A549 treated with CpdA at 1 μM for 4 hours (cell line): ENCODE results near the gene MLST8. TPM values are rescaled to one million over a fixed set of nuclear protein-coding genes. Genes with fewer than 3 reads are reported as not detected.

ENCODE experiments used
- total RNA-seq: library from RNA; stranded (reverse); fragments of 200-300 nt; extraction: Qiagen RNA extraction; gene quantifications from 5 replicates; pipeline ENCODE4 v1.2.3, GENCODE V29; 2022; ENCODE audit warnings: low read depth

The MLST8 gene, protein sequence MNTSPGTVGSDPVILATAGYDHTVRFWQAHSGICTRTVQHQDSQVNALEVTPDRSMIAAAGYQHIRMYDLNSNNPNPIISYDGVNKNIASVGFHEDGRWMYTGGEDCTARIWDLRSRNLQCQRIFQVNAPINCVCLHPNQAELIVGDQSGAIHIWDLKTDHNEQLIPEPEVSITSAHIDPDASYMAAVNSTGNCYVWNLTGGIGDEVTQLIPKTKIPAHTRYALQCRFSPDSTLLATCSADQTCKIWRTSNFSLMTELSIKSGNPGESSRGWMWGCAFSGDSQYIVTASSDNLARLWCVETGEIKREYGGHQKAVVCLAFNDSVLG
- 40.2 to 59.3 TPM (median 49.5 TPM) in 5 replicates for total RNA-seq

DNA sequence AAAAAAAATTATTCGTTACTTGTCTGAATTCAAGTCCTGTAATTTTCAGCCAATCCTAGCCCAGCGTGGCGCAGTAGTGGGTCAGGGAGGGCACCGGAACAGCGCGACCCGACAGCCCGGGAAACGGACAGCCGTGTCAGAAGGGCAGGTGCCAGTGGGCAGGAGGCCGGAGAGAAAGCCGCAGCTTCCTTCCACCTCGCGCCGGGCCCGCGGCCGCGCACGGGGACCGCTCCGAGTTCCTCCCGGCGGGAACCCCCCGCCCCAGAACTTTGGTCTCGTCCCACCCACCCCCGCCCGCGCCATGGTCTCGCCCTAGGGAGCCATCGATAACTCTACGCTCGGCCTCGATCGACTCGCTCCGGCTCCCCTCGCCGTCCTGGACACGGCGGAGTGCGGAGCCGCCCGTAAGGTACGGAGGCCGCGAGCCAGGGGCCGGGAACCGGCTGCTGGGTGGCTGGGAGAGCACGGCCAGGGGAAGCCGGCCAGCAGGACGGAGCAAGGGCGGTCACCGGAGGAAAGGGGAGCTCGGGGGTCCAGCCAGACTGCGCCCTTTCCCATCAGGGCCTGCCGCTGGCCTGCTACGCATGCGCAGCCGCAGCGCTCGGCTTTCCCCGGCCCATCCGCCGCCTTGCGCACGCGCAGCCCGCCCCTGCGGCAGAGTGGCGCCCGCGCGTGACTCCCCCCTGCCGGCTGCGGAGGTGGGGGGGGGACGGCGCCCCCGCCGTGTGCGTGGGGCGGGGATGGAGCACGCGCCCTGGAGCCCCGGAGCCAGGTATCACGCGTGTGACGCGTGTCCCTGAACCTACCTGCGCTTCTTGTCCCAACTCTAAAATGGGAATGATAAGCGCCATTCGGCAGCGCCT, at the start of gene MLST8:
Gene MLST8 (plus strand): TSS at position 351 of the 863 bp plus-strand sequence. CDS start 632 bp downstream, outside the sequence.

DNA sequence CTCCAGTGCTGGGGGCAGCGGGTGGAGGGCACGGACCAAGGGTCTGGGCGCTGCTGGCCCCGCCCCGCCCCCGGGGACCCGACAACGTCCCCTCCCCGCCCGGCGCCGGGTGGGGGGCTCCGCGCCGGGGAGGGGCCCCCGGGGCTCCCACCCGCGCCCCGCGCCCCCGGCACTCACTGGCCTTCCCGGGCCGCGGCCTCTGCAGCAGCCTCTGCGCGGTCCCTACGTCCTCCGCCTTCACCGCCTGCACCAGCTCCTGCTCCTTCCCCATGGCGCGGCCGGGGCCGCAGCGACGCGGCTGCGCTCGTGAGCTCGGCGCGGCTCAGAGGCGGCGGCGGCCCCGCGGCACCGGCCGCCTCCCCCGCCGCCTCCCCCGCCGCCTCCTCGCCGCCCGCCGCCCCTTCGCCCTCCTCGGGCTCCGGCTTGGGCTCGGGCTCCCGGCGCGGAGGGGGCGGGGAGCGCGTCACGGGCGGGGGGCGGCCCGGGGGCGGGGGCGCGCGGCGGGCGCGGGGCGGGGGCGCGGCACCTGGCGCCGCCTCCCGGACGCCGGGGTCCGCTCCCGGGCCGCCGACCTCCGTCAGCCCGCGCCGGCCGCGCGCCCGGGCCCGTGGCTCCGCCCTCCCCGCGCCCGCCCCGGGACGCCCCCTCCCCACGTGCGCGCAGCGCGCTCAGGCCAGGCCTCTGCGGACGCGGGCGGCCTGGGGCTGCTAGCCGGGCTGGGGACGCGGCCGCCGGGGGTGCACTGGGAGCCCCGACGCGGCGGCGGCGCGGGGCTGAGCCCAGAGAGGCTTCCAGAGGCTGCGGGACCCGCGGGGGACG, 8.9 kb upstream of the MLST8 start, which contains the start of gene CASKIN1:
Gene CASKIN1 (minus strand): TSS at position 444 of the 819 bp plus-strand sequence. CDS start 173 bp downstream, at position 271.

DNA sequence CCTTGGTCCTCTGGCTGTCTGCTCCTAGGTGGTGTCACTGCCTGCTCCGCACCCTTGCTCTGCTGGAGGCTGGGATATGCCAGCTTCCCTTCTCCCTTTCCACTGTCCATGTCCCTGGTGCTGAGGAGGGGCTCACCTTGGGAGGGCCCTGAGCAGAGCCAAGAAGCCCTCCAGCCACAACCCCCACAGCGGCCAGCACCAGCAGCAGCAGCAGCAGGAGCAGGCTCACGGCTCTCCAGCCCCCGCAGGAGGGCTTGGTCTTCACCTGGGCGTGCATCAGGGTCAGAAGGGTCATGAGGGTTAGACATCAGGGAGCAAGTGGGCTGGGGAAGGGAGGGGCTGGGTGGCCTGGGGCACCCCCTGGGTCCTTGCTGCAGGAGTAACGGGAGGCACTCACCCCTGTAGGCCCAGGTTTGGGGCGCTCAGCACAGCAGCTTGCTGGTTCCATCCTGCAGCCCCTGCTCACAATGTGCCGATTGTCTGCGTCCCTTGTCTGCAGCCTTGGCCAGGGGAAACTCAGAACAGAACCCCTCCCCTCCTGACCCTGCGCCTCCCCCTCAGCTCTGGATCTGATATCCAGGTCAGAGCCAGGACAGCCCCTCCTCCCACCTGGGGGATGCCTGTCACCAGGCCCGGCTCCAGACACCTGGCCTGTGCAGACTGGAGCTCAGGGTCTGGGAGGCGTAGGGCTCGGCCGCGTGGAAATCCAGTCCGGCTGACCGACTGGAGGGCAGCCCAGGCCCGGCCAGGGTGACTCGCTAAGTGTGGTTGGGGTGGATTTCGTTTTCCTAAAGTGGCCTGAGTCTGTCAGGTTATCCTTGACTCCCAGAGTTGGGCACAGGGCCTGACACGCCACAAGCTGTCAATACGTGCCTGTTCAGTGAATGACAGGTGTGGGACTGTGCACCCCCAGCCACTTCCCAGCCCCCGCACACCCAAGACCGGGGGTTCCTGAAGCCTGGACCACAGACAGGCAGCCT, 5.4 kb downstream of the MLST8 start, which contains the start of gene BRICD5:
Gene BRICD5 (minus strand): TSS at position 478 of the 980 bp plus-strand sequence. CDS start 30 bp downstream, at position 448.

DNA sequence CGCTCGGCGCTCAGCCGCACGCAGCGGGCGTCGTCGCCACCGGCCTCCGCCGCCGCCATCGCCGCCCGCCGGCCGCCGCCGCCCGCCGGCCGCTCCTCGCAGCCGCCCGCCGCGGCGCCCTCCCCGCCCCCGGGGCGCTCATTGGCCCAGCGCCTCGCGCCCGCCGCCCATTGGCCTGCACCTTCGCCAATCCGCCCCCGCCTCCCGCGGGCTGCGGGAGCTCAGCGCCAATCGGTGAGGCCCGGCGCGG, 9.4 kb downstream of the MLST8 start, which contains the start of gene PGP:
Gene PGP (minus strand): TSS at position 122 of the 250 bp plus-strand sequence. CDS start 63 bp downstream, at position 59.

DNA sequence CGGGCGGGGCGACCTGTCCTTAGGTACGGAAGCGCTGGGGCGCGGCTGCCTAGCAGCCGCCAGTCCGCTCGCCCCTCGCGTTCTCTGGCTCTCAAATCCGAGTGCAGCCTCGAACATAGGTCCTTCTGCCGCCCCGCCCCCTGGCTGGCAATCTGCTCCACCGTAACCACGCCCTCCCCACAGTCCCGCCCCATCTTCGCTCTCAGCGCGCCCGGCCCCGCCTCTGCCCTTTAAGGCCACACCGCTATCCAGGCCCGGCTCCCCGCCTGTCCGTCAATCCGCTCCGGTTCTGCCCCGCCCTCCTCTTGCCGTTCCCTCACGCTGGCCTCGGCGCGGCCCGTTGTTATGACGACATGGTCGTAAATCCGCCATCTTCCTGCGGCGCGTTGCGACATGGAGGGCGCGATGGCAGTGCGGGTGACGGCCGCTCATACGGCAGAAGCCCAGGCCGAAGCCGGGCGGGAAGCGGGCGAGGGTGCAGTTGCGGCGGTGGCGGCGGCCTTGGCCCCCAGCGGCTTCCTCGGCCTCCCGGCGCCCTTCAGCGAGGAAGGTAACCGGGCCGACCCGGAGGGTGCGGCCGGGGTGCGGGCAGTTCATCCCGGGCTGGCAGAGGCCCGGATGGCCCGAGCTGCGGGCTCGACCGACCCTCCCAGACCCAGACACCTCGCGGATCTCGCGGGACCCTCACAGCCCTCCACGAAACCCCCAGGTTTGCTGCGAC, 18.1 kb downstream of the MLST8 start, which contains the start of gene E4F1:
Gene E4F1 (plus strand): TSS at position 371 of the 721 bp plus-strand sequence. CDS start 23 bp downstream, at position 394.

DNA sequence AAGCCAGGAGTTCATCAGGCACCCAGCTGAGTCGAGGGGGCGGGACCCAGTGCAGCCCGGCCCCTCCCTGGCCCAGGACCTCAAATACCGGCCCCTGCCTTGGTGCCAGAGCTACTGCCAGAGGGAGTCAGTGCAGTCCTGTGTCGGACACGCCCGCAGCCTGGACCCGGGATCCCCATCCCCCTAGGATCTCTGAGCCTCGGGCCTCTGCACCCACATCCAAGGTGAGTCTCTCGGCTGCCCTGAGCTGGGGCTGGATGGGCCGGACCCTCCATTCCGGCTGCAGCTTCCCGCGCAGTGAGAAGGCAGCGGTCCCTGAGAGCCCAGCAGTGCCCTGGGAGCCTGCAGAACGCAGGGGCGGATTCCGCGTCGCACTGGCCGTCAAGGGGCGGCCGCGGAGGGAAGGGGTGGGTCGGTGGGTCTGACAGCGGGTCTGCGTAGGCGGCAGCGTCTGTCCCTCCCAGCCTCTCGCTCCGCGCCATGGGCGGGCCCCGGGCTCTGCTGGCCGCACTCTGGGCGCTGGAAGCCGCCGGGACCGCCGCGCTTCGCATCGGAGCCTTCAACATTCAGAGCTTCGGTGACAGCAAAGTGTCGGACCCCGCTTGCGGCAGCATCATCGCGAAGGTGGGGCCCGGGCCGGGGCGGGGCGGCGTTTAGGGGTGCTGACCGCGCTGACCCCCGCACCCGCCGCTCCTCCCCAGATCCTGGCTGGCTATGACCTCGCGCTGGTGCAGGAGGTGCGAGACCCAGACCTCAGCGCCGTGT, 31.3 kb downstream of the MLST8 start, which contains the start of gene DNASE1L2:
Gene DNASE1L2 (plus strand): TSS at position 108 of the 765 bp plus-strand sequence. CDS start 373 bp downstream, at position 481.

DNA sequence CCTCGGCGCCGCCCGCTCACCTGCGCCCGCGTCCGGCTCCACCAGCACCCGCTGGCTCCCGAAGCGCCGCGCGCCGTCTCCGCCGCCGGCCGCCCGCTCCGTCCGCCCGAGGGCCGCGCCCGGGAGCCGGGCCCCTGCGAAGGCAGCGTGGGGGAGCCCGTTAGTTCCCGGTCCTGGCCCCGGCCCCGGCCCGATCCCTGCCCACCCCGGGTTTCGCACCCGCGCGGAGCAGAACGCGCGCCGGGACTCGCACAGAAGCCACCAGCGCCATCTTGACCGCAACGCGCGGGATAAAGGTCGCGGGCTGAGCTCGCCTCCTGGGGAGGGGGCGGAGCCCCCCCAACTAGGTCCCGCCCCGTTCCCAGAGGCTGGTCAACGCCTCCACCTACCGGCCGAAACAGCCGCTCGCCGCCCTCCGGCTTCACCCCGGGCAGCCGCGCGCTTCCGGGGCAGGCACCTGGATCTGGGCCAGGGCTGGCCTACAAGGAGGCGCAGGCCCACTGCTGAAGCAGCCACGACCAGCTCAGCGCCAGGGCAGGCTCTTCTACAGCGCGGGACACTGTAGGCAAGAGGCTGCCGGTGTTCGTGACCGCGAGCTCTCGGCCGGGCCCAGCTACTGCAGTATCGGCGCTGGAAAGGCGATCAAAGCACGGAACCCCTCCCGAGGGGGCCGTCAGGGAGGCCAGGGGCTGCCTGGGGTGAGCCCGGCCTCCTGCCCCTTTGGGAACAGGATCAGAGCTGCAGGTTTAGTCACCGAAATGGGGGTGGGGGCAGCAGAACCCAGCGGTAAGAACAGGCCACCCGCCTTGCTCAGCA, 46.2 kb downstream of the MLST8 start, which contains the start of gene ECI1:
Gene ECI1 (minus strand): TSS at position 292 of the 816 bp plus-strand sequence. CDS start 21 bp downstream, at position 271.

Other genes starting within 250 kb of the MLST8 start
- 247 to 298 TPM (median 257 TPM) in 5 replicates for gene NDUFB10, start 245.9 kb upstream of the MLST8 start, total RNA-seq
- 3,412 to 5,470 TPM (median 5,215 TPM) in 5 replicates for gene RPS2, start 240.6 kb upstream of the MLST8 start, total RNA-seq
- gene RNF151, start 238.6 kb upstream of the MLST8 start, total RNA-seq = not detected in 5 replicates
- 27.7 to 41.2 TPM (median 34.8 TPM) in 5 replicates for gene TBL3, start 233.4 kb upstream of the MLST8 start, total RNA-seq
- gene NOXO1, start 224.0 kb upstream of the MLST8 start, total RNA-seq = 0.12 to 0.33 TPM (median 0.25 TPM) in 4 of 5 replicates, not detected in the other
- 22.5 to 42.5 TPM (median 40.1 TPM) in 5 replicates for gene GFER, start 221.3 kb upstream of the MLST8 start, total RNA-seq
- 6.3 to 8.3 TPM (median 6.5 TPM) in 5 replicates for gene SYNGR3, start 215.5 kb upstream of the MLST8 start, total RNA-seq
- gene ZNF598, start 195.6 kb upstream of the MLST8 start, total RNA-seq = 45.0 to 61.1 TPM (median 54.0 TPM) in 5 replicates
- gene NPW, start 185.7 kb upstream of the MLST8 start, total RNA-seq = 0.79 to 1.5 TPM (median 1.2 TPM) in 4 of 5 replicates, not detected in the other
- 40.0 to 59.6 TPM (median 58.2 TPM) in 5 replicates for gene NHERF2, start 178.6 kb upstream of the MLST8 start, total RNA-seq
- gene NTHL1, start 157.6 kb upstream of the MLST8 start, total RNA-seq = 32.1 to 53.3 TPM (median 41.7 TPM) in 5 replicates
- 31.5 to 46.9 TPM (median 33.4 TPM) in 5 replicates for gene TSC2, start 157.5 kb upstream of the MLST8 start, total RNA-seq
- 40.0 to 54.4 TPM (median 50.1 TPM) in 5 replicates for gene PKD1, start 69.6 kb upstream of the MLST8 start, total RNA-seq
- 1.8 to 4.3 TPM (median 4.1 TPM) in 5 replicates for gene RAB26, start 56.8 kb upstream of the MLST8 start, total RNA-seq
- gene TRAF7, start 49.7 kb upstream of the MLST8 start, total RNA-seq = 42.3 to 59.0 TPM (median 51.2 TPM) in 5 replicates
- gene CASKIN1, start 8.8 kb upstream of the MLST8 start, total RNA-seq = 0.44 to 3.9 TPM (median 0.57 TPM) in 5 replicates
- gene BRICD5, start 5.4 kb downstream of the MLST8 start, total RNA-seq = 4.4 to 7.2 TPM (median 5.3 TPM) in 5 replicates
- 15.8 to 34.8 TPM (median 32.5 TPM) in 5 replicates for gene PGP, start 9.4 kb downstream of the MLST8 start, total RNA-seq
- gene E4F1, start 18.1 kb downstream of the MLST8 start, total RNA-seq = 18.9 to 27.2 TPM (median 22.9 TPM) in 5 replicates
- 1.0 to 1.7 TPM (median 1.3 TPM) in 5 replicates for gene DNASE1L2, start 31.0 kb downstream of the MLST8 start, total RNA-seq
- gene ECI1, start 46.1 kb downstream of the MLST8 start, total RNA-seq = 47.8 to 89.4 TPM (median 82.1 TPM) in 5 replicates
- 250 to 296 TPM (median 262 TPM) in 5 replicates for gene RNPS1, start 62.7 kb downstream of the MLST8 start, total RNA-seq
- gene ABCA3, start 135.3 kb downstream of the MLST8 start, total RNA-seq = 15.1 to 19.9 TPM (median 16.6 TPM) in 5 replicates
- 20.1 to 24.7 TPM (median 22.5 TPM) in 5 replicates for gene CCNF, start 224.0 kb downstream of the MLST8 start, total RNA-seq